Activated CD8-positive, alpha-beta memory T cell treated with anti-CD3 and anti-CD28 coated beads for 1 hour (primary cell): ENCODE data around the gene KCNQ1.
A peak's percentile ranks its signal among the peaks of the same experiment; 100 is the strongest.

Experiments used
- DNase-seq, 2 donors: peaks; one replicate each; pipeline ENCODE4 v3.0.0-alpha.2; 2020; ENCODE audit warnings: low read depth in 1 of 2; ENCODE audit errors: extremely low read depth in 1 of 2

KCNQ1 gene

GRCh38 chr11:2883979-2884815 is 439.4 kb downstream of the KCNQ1 start:
- no peak for DNase-seq

GRCh38 chr11:2885017-2885677 is 440.3 kb downstream of the KCNQ1 start:
- no peak for DNase-seq

GRCh38 chr11:2885678-2886081 is 440.9 kb downstream of the KCNQ1 start, which contains the start of gene CDKN1C:
Gene CDKN1C (minus strand): TSS chr11:2885775. CDS start chr11:2885456, 319 bp downstream.
- DNase-seq, result peak; percentile 56 to 71

GRCh38 chr11:2886191-2886894 is 441.5 kb downstream of the KCNQ1 start:
- DNase-seq, result no peak

- no peak for DNase-seq
These were observed 442.1 kb downstream of the KCNQ1 start for GRCh38 chr11:2886936-2887335.

GRCh38 chr11:2887515-2888195 is 442.8 kb downstream of the KCNQ1 start:
- DNase-seq, result no peak

- peak; percentile 62 to 86 for DNase-seq
These were observed 443.6 kb downstream of the KCNQ1 start for GRCh38 chr11:2888266-2888968.

GRCh38 chr11:2889362-2890273 is 444.8 kb downstream of the KCNQ1 start:
- DNase-seq, result no peak

- no peak for DNase-seq
These were observed 445.9 kb downstream of the KCNQ1 start for GRCh38 chr11:2890466-2891294.

GRCh38 chr11:2891326-2892214 is 446.8 kb downstream of the KCNQ1 start:
- DNase-seq, result no peak

- no peak for DNase-seq
These were observed 447.6 kb downstream of the KCNQ1 start for GRCh38 chr11:2892215-2892966.

- no peak for DNase-seq
These were observed 448.2 kb downstream of the KCNQ1 start for GRCh38 chr11:2892967-2893528.

- DNase-seq, result no peak
These were observed 449.1 kb downstream of the KCNQ1 start for GRCh38 chr11:2893935-2894334.

GRCh38 chr11:2896047-2896446 is 451.2 kb downstream of the KCNQ1 start:
- no peak for DNase-seq

- DNase-seq, result no peak
These were observed 452.2 kb downstream of the KCNQ1 start for GRCh38 chr11:2897048-2897447.

GRCh38 chr11:2898366-2899079 is 453.7 kb downstream of the KCNQ1 start:
- peak; percentile 19 to 39 for DNase-seq
